NK-92 (cell line): ENCODE measurements around the gene DLEC1.

Source experiments
- DNase-seq: peaks from one replicate; lab custom pipeline; 2025; ENCODE audit not compliant: unreplicated experiment; lab: John Stamatoyannopoulos, UW

Gene DLEC1

GRCh38 chr3:38039101-38039898, at the start of gene DLEC1:
DLEC1 (plus strand) TSS chr3:38039208; CDS start chr3:38039226, 18 bp downstream.
- DNase-seq, result no peak

GRCh38 chr3:37989821-37990480, 49.1 kb upstream of the DLEC1 start:
- no peak for DNase-seq

GRCh38 chr3:37990527-37990926, 48.5 kb upstream of the DLEC1 start, which contains the start of gene VILL:
VILL (plus strand) TSS chr3:37990786; CDS start chr3:37993673, 2,887 bp downstream.
- DNase-seq, result no peak

- no peak for DNase-seq
Observed at GRCh38 chr3:37991109-37991508, 47.9 kb upstream of the DLEC1 start.

GRCh38 chr3:37991823-37992222, 47.2 kb upstream of the DLEC1 start:
- DNase-seq, result no peak

GRCh38 chr3:37992271-37993066, 46.5 kb upstream of the DLEC1 start:
- DNase-seq, result no peak

- DNase-seq, result no peak
Observed at GRCh38 chr3:37993067-37993455, 45.9 kb upstream of the DLEC1 start.

- no peak for DNase-seq
Observed at GRCh38 chr3:37993460-37993819, 45.6 kb upstream of the DLEC1 start.

- DNase-seq, result no peak
Observed at GRCh38 chr3:37993820-37994638, 45.0 kb upstream of the DLEC1 start.

GRCh38 chr3:37994639-37994972, 44.4 kb upstream of the DLEC1 start:
- DNase-seq, result no peak

- no peak for DNase-seq
Observed at GRCh38 chr3:37995652-37996641, 43.1 kb upstream of the DLEC1 start.

GRCh38 chr3:37996785-37997301, 42.2 kb upstream of the DLEC1 start:
- DNase-seq, result no peak

- DNase-seq, result no peak
Observed at GRCh38 chr3:37997342-37997741, 41.7 kb upstream of the DLEC1 start.

- no peak for DNase-seq
Observed at GRCh38 chr3:37997791-37998370, 41.1 kb upstream of the DLEC1 start.

GRCh38 chr3:37999836-38000235, 39.2 kb upstream of the DLEC1 start:
- no peak for DNase-seq

GRCh38 chr3:38000242-38000916, 38.6 kb upstream of the DLEC1 start:
- no peak for DNase-seq

- no peak for DNase-seq
Observed at GRCh38 chr3:38000965-38001455, 38.0 kb upstream of the DLEC1 start.

- DNase-seq, result no peak
Observed at GRCh38 chr3:38001456-38002081, 37.4 kb upstream of the DLEC1 start.
